Endometrium (tissue), 2 donors: ENCODE measurements around the gene EMC8.

Experiments used
- FAIRE-seq: peaks from 2 replicates; lab custom pipeline; 2012; peaks lifted over from hg19 to GRCh38; lab: Jason Lieb, UNC
- donor health status: control.
- donor health status: control.

Gene EMC8

DNA sequence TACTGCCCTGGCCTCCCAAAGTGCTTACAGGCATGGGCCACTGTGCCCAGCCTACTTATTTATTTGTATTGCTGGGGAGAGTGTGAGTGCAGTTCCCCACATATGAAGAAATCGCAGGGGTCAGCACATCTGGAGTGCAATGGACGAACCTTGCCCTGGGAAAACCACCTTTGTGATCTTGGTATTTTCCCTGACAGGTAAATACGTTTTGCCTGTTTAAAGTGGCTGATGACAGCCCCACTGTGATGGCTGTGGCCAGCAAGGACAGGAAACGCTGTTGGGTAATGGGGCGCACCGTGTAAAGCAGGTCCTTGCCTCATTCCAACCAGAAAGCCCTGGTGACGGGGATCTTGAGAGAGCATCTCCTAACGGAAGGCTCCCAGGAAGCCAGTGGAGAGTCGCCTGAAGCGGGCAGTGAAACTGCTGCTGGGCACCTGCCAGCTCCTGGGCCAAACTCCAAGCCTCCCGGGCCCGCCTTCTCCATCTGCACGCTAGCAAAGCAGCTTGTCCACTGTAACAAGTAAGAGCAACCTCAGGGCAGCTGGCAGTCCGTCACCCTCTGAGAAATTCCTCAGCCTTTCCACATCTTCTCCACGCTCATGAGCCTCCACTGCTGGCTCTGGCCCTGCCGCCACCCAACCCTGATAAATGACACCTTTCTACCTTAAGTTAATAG lies 17.5 kb downstream of the EMC8 start:
- FAIRE-seq: no peak

GRCh38 chr16:85781156-85781555 lies 18.2 kb downstream of the EMC8 start:
- FAIRE-seq: no peak

DNA sequence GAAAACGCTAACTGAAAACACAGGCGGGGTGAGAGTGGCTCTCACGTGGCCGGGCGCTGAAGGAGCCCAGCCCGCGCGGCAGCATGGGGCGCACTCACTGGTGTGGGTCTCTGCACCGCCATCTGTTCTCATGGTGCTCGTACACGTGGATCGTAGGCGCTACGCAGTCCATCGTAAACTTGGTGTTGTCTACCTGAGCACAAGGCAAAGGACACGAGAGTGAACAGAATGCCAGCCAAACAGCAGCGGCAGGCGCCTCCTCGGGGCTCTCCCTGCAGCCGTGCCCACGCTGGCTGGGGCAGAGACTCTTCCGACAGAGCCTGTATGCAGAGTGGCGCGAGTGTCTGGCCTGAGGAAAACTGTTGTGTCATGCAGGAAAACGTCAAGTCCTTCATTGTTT lies 19.1 kb downstream of the EMC8 start:
- FAIRE-seq: no peak

- FAIRE-seq: no peak
Measured at GRCh38 chr16:85778873-85779272, 20.5 kb downstream of the EMC8 start.

- no peak for FAIRE-seq
Measured at GRCh38 chr16:85777583-85778310, 21.6 kb downstream of the EMC8 start.

- no peak for FAIRE-seq
Measured at GRCh38 chr16:85774811-85775210, 24.5 kb downstream of the EMC8 start.

DNA sequence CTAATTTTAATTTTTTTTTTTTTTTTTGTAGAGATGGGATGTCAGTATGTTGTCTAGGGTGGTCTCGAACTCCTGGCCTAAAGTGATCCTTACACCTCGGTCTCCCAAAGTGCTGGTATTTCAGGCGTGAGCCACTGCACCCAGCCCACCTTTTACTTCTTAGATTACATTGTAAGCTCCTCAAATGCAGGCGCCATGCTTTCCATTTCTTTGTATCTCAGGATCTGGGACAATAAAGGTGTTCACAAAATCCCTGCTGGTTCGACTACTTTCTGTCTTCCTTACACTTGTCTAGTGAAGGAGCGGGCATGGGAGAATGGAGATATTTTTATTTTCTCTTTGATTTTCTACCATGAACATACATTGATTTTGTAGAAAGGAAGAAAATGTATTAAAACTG lies 25.2 kb downstream of the EMC8 start:
- no peak for FAIRE-seq

DNA sequence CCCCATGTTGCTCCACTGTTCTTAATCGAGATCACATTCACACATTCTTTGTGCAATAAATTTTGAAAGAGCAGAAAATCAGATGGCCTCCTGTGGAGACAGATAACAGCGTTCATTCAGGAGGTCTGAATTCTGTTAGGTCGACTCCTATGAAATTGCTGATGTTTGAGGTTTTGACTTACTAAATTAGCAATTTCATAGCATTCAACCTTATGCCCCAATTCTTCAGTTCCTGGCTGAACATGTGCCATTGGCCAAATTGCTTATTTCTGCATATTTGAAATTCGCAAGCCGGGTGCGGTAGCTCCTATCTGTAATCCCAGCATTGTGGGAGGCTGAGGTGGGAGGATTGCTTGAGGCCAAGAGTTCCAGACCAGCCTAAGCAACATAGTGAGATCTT lies 26.3 kb downstream of the EMC8 start:
- no peak for FAIRE-seq

GRCh38 chr16:85770741-85771140 lies 28.6 kb downstream of the EMC8 start:
- no peak for FAIRE-seq

DNA sequence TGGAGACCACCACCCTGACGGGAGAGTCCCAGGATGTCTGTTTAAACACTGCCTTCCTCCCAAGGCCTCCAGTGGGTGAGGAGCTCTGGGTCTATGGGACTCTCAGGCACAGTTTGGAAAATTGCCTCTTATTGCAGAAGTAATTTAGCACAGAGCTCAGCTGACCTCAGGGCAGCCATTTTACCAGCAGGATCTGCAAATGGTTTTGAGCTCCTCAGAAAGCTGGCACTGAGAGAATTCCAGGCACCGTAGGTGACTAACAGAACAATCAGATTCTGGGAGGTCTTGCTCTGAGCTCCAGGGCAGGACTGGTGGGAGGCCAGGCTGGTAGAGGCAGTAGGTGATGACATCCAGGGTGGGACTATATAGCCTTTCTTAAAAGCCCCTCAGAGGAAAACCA lies 31.1 kb downstream of the EMC8 start:
- FAIRE-seq: no peak

- FAIRE-seq: no peak
Measured at GRCh38 chr16:85767531-85767930, 31.8 kb downstream of the EMC8 start.

GRCh38 chr16:85765767-85766166 lies 33.6 kb downstream of the EMC8 start:
- no peak for FAIRE-seq

GRCh38 chr16:85765211-85765610 lies 34.1 kb downstream of the EMC8 start:
- FAIRE-seq: no peak

DNA sequence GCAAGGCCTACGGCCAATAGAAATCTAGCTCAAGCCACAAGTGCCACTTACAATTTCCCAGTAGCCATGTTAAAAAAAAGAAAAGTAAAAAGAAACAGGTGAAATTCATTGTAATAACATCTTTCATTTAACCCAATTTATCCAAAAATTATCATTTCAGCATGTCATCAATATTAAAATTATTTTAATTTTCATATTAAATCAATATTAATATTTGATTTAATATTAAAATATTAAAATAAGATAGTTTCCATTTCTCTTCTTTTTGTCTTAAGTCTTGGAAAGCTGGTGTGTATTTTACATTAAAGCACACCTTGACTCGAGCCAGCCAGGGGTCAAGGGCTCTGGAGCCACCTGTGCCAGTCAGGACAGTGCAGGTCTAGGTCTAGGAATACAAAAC lies 35.7 kb downstream of the EMC8 start:
- FAIRE-seq: peak; percentile 39

DNA sequence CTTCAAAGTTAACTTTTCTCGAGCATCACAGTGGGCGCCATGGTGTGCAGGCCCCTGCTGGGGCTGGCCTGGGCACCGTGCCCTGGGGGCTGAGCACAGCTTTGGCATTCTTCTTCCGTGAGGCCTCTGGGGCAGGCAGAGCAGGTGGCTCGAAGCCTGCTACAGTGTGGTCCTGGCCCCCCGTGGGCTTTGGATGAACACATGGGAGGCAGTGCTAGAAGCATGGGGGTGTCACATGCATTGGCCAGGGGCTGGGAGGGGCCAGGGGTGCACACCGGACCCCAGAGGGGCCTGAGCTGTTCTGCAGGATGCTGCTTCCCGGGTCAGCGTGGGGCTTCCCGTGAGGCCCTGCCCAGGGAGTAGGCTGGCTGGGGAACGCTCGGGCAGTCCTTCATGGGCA lies 36.4 kb downstream of the EMC8 start:
- no peak for FAIRE-seq

GRCh38 chr16:85761861-85762260 lies 37.5 kb downstream of the EMC8 start:
- no peak for FAIRE-seq

GRCh38 chr16:85759631-85760419 lies 39.5 kb downstream of the EMC8 start:
- FAIRE-seq: no peak

- FAIRE-seq: no peak
Measured at GRCh38 chr16:85759136-85759535, 40.2 kb downstream of the EMC8 start.

DNA sequence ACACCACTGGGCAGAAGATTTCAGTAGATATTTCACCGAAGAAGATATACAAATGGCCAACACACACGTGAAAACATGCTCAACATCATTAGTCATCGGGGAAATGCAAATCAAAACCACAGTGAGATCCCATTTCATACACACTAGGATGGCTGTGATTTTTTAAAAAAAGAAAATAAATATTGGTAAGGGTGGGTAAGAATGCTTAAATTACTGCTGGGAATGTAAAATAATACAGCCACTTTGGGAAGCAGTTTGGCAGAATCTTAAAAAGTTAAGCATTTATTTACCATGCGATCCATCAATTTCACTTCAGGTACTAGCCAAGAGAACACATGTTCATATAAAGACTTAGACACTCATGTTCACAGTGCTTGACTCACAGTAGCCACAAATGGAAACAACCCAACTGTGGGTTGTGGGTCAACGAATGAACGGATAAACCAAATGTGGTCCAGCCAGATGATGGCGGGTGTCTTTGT lies 42.0 kb downstream of the EMC8 start:
- no peak for FAIRE-seq

DNA sequence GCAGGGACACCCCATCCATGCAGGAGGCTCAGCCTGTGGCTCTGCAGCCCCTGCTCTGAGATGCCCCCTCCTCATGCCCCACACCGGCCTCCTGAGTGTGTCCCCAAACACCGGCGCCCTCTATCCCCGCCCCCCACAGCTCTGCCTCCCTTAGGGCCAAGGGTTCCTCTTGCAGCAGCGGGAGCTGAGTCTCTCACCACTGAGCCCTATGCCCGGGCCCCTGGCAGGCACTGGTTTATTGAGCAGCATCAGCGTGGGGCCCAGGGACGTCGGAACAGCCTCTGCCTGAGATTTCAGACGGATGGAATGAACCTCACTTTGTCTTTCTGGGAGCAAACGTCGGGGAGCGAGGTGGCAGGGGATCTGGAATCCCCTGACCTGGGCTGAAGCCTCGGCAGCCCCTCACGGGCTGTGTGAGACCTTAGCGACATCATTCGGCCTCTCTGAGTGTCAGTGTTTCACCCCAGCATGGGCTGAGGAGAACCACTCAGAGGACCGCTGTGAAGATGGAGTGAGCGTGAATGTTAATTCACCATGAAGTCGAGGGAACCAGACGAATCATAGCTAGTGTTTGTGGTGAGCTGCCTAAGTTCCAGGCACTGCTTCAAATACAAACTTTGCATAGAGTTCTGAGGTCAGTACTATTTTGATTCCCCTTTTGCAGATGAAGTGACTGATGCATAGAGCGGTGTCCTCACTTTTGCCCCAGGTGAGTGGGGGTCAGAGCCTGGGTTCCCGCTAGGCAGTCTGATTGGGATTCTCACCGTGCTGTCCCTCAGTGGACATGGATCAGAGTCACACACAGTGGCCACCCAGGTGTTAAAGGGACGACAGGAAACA lies 43.2 kb downstream of the EMC8 start:
- FAIRE-seq: no peak

DNA sequence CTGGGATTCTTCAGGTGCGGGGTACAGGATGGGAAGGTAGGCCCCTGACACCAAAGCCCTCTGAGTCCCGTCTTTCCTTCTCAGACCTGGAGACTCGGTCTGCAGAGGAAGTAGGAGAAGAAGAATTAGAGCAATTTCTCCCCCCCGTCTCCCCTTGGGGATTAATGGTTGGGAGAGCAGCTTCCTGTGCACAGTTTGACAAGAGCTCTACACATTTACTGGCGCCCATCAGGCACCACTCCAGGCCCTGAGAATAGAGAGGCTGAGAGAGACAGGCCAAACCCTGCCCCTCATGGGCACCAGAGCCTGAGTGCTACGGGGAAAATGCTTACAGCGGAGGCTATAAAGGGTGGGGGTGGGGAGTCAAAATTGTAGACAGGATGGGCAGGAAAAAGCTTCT lies 44.9 kb downstream of the EMC8 start:
- FAIRE-seq: no peak

GRCh38 chr16:85753976-85754375 lies 45.4 kb downstream of the EMC8 start:
- no peak for FAIRE-seq
